MM.1S (cell line): ENCODE measurements around the gene PIK3CD.

Experiments
- CTCF ChIP-seq: fragments of 300-600 bp; sonication (generic); IDR thresholded peaks from 2 replicates; pipeline ENCODE4 v1.5.1; 2016; ENCODE audit warnings: antibody characterized with exemption, low read length, mixed read lengths
- EZH2phosphoT487 ChIP-seq: fragments of 300-600 bp; sonication (generic); IDR thresholded peaks from 2 replicates; pipeline ENCODE4 v1.6.1; 2018; ENCODE audit warnings: antibody characterized with exemption, low read length

- TF ChIP-seq CTCF (no peak), EZH2phosphoT487 (no peak)
Observed at GRCh38 chr1:9718006-9718680, 66.6 kb downstream of the PIK3CD start.
